Dendritic cell treated with granulocyte-macrophage colony-stimulating factor and Interleukin-4, amounts not matched to agents 40 ng/mL and 50 ng/mL, for 4 days (primary cell): ENCODE measurements around the gene INPP4A.

Experiments used
- H3K27ac Mint-ChIP-seq: one replicate; pipeline ENCODE4 v1.8.0; 2022; ENCODE audit warnings: mild to moderate bottlenecking, mixed read lengths
- H3K27me3 Mint-ChIP-seq: one replicate; pipeline ENCODE4 v1.8.0; 2022; ENCODE audit warnings: mild to moderate bottlenecking, mixed read lengths
- H3K36me3 Mint-ChIP-seq: one replicate; pipeline ENCODE4 v1.8.0; 2022; ENCODE audit warnings: low read depth, mixed read lengths
- H3K4me1 Mint-ChIP-seq: one replicate; pipeline ENCODE4 v1.8.0; 2022; ENCODE audit warnings: low read depth, mixed read lengths
- H3K4me3 Mint-ChIP-seq: one replicate; pipeline ENCODE4 v1.8.0; 2022; ENCODE audit warnings: mild to moderate bottlenecking, moderate library complexity, mixed read lengths
- H3K9me3 Mint-ChIP-seq: one replicate; pipeline ENCODE4 v1.8.0; 2022; ENCODE audit warnings: mixed read lengths
- intact Hi-C: fragments of 100-400 bp; cut with micrococcal nuclease; formaldehyde crosslinking; loops from one replicate; pipeline ENCODE4 v1.15.0; 2022

The INPP4A gene

DNA sequence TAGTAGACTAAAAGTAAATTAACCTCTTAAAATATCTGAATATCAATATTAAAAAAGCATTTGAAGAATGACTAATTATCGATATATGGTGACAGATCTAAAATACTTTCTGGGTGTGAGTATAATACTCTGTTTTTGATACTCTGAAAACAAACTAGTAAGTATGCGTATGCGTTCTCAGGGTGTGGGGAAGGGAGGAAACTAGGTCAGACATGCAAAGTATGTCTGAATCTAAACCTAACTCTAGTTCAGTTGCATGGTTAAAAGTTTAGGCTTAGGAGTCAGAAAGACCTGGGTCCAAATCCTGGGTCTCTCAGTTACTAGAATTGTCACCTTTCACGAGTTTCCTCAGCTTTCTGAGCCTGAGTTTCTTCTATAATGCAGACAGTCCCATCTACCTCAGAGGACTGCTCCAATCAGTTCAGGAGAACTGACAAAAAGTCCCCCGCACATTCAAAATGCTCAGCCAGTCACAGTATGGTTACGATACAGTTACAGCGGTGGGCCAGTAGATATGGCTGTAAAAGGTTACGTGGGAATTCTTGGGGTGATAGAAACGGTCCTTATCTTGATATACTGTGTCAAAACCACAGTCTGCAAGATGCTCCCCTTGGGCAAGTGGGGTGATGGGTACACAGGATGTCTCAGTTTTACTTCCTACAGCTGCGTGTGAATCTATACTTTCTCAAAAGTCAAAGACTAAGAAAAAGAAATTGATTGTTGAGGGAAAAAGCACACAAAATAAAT is 192.9 kb downstream of the INPP4A start:
- Mint-ChIP-seq H3K4me1 (no peaks in the 10 kb centered on the region), H3K27ac (no peak overlapping the region), H3K4me3 (no peak overlapping the region), H3K27me3 (no peaks in the 10 kb centered on the region), H3K9me3 (no peaks in the 10 kb centered on the region), H3K36me3 (peaks cover 95% of the 10 kb centered on the region)
- intact Hi-C loops: no loop called here

DNA sequence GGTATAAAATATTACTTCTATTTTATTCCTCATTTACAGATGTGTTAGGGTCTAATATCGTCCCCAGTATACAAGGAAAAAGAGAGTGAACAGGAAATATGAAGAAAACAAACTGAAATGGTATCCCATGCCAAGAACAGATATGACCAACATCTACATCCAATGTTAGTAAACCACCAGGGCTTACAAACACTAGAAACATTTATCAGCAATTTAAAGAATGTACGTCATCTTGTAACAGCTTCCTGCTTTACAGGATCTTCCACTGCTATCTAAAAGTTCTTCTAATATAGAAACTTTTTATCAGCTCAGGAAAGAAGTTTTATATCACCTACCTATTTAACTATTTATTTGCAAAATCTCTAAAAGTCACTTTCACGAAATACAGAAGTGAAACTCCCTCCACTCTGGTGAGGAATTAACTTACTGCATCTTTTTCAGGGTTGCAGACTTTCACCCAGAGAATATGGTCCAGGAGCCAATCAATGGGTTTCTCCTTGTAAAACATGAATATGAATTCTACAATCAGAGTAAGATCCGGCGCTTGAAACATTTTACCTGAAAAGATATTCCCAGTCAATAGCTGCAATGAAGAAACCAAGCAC is 198.9 kb downstream of the INPP4A start:
- no peaks in the 10 kb centered on the region for H3K9me3 Mint-ChIP-seq
- no peaks in the 10 kb centered on the region for H3K4me1 Mint-ChIP-seq
- H3K27ac Mint-ChIP-seq: no peak overlapping the region
- intact Hi-C loops: no loop called here
- H3K36me3 Mint-ChIP-seq: peaks cover 96% of the 10 kb centered on the region
- no peak overlapping the region for H3K4me3 Mint-ChIP-seq
- H3K27me3 Mint-ChIP-seq: no peaks in the 10 kb centered on the region
